ENCODE measurements around the gene APPL2. TPM values are rescaled to one million over a fixed set of nuclear protein-coding genes. Genes with fewer than 3 reads are reported as not detected.

APPL2 gene
- total and polyA plus RNA-seq, 2 donors (not counting 1 experiment from before 2014, with no cell fraction given): 20.5 to 58.3 TPM

- H2AFZ ChIP-seq (ENCODE audit: insufficient read depth, low read depth, low read length, poor library complexity, severe bottlenecking): no peak overlapping the region
- H3K36me3 ChIP-seq (replicated peaks in 1 of 2; ENCODE audit: control extremely low read depth in 1 of 2, control insufficient read depth in 1 of 2, extremely low read depth in 1 of 2, insufficient read depth in 2 of 2, low read length in 1 of 2): peaks cover 31 to 81% of the 10 kb centered on the region in 2 experiments
- POLR2A ChIA-PET: no interaction called here
- WGBS (ENCODE audit: insufficient coverage): 100% methylated on average over 1 of the region's 2 CpGs
- H3K4me2 ChIP-seq (replicated peaks; ENCODE audit: low read depth, low read length, poor library complexity, severe bottlenecking): no peak overlapping the region
- Mint-ChIP-seq H3K4me3 (no peak overlapping the region), H3K4me1 (no peaks in the 10 kb centered on the region), H3K27ac (no peak overlapping the region), H3K9me3 (ENCODE audit: insufficient read depth) (no peaks in the 10 kb centered on the region), H3K27me3 (no peaks in the 10 kb centered on the region)
- no peaks in the 10 kb centered on the region for H3K27me3 ChIP-seq (replicated peaks in 1 of 4; ENCODE audit: control extremely low read depth in 1 of 4, control insufficient read depth in 3 of 4, insufficient read depth in 4 of 4, low read length in 3 of 4)
- H4K20me1 ChIP-seq (ENCODE audit: control insufficient read depth, insufficient read depth, low read length, poor library complexity, severe bottlenecking): peaks cover 54% of the 10 kb centered on the region
- H3K9ac ChIP-seq (ENCODE audit: low read length): no peak overlapping the region
- DNase-seq (no peak), ATAC-seq (ENCODE audit: low read depth) (no peak)
- H3K4me1 ChIP-seq (ENCODE audit: control insufficient read depth in 2 of 2, insufficient read depth in 2 of 2, low read length in 2 of 2): no peaks in the 10 kb centered on the region
- peaks cover 9% of the 10 kb centered on the region for H3K79me2 ChIP-seq (ENCODE audit: control insufficient read depth, insufficient read depth, low read length)
- no peak for TF ChIP-seq CTCF (IDR thresholded peaks at IDR 0.05)
- no peak for TF ChIP-seq EZH2 (IDR thresholded peaks at IDR 0.05; ENCODE audit: borderline replicate concordance, insufficient read depth, low read depth, low read length, poor library complexity, severe bottlenecking)
- CTCF ChIA-PET: interaction anchor here (0.7 kb wide), 1 partner anchor 50 kb away, joined by 3 read pairs; no protein-coding TSS in a partner anchor
- H3K9me3 ChIP-seq (ENCODE audit: control extremely low read depth in 1 of 3, control insufficient read depth in 2 of 3, insufficient read depth in 1 of 3, low read length in 2 of 3): no peaks in the 10 kb centered on the region
- intact Hi-C loops (cut with micrococcal nuclease): loop anchor here (5.0 kb wide), 1 partner anchor 42 kb away; no protein-coding TSS in a partner anchor
- no peak overlapping the region for H3K4me3 ChIP-seq (ENCODE audit: control extremely low read depth in 1 of 5, extremely low read depth in 1 of 5, insufficient read depth in 1 of 5, low read depth in 2 of 5, low read length in 4 of 5)
- peak overlapping the region in 1 of 2 donors; percentile 6 for H3K27ac ChIP-seq (ENCODE audit: low read length in 2 of 2)
These were observed 77.1 kb downstream of the APPL2 start for GRCh38 chr12:105158876-105159275.

GRCh38 chr12:105157606-105158005 lies 78.4 kb downstream of the APPL2 start:
- Histone ChIP-seq H3K36me3 (replicated peaks in 1 of 2; ENCODE audit: control extremely low read depth in 1 of 2, control insufficient read depth in 1 of 2, extremely low read depth in 1 of 2, insufficient read depth in 2 of 2, low read length in 1 of 2) (peaks cover 31 to 76% of the 10 kb centered on the region in 2 experiments), H3K27me3 (replicated peaks in 1 of 4; ENCODE audit: control extremely low read depth in 1 of 4, control insufficient read depth in 3 of 4, insufficient read depth in 4 of 4, low read length in 3 of 4) (no peaks in the 10 kb centered on the region), H3K4me3 (ENCODE audit: control extremely low read depth in 1 of 5, extremely low read depth in 1 of 5, insufficient read depth in 1 of 5, low read depth in 2 of 5, low read length in 4 of 5) (no peak overlapping the region), H3K9ac (ENCODE audit: low read length) (no peak overlapping the region), H3K79me2 (ENCODE audit: control insufficient read depth, insufficient read depth, low read length) (peaks cover 9% of the 10 kb centered on the region), H3K9me3 (ENCODE audit: control extremely low read depth in 1 of 3, control insufficient read depth in 2 of 3, insufficient read depth in 1 of 3, low read length in 2 of 3) (no peaks in the 10 kb centered on the region), H3K4me2 (replicated peaks; ENCODE audit: low read depth, low read length, poor library complexity, severe bottlenecking) (no peak overlapping the region), H4K20me1 (ENCODE audit: control insufficient read depth, insufficient read depth, low read length, poor library complexity, severe bottlenecking) (peaks cover 48% of the 10 kb centered on the region), H2AFZ (ENCODE audit: insufficient read depth, low read depth, low read length, poor library complexity, severe bottlenecking) (no peak overlapping the region), H3K27ac (ENCODE audit: low read length in 2 of 2) (no peak overlapping the region), H3K4me1 (ENCODE audit: control insufficient read depth in 2 of 2, insufficient read depth in 2 of 2, low read length in 2 of 2) (no peaks in the 10 kb centered on the region)
- Mint-ChIP-seq H3K4me1 (no peaks in the 10 kb centered on the region), H3K27me3 (no peaks in the 10 kb centered on the region), H3K4me3 (no peak overlapping the region), H3K27ac (no peak overlapping the region), H3K9me3 (ENCODE audit: insufficient read depth) (no peaks in the 10 kb centered on the region)
- CTCF ChIA-PET: no interaction called here
- DNase-seq (no peak), ATAC-seq (ENCODE audit: low read depth) (no peak)
- POLR2A ChIA-PET: no interaction called here
- no peak for TF ChIP-seq CTCF (IDR thresholded peaks at IDR 0.05)
- no peak for TF ChIP-seq EZH2 (IDR thresholded peaks at IDR 0.05; ENCODE audit: borderline replicate concordance, insufficient read depth, low read depth, low read length, poor library complexity, severe bottlenecking)
- intact Hi-C loops (cut with micrococcal nuclease): loop anchor here (2.0 to 5.0 kb wide), 2 partner anchors 17 to 40 kb away; no protein-coding TSS in a partner anchor
- no CpG with 5 or more reads among the region's 3 CpGs for WGBS (ENCODE audit: insufficient coverage)

Measured in B cell (primary cell).